ENCODE results near the gene ABCC6.

DNA sequence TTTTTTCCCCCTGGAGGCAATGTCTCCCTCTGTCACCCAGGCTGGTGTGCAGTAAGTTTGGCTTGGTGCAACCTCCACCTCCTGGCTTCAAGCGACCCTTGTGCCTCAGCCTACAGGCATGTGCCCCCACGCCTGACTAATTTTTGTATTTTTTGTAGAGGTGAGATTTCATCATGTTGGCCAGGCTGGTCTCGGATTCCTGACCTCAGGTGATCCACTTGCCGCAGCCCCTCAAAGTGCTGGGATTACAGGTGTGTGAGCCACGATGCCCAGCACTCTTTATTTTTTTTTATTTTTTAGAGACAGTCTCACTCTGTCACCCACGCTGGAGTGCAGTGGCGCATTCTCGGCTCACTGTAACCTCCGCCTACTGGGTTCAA is 113.2 kb downstream of the ABCC6 start:
- TF ChIP-seq, protein P1, sequence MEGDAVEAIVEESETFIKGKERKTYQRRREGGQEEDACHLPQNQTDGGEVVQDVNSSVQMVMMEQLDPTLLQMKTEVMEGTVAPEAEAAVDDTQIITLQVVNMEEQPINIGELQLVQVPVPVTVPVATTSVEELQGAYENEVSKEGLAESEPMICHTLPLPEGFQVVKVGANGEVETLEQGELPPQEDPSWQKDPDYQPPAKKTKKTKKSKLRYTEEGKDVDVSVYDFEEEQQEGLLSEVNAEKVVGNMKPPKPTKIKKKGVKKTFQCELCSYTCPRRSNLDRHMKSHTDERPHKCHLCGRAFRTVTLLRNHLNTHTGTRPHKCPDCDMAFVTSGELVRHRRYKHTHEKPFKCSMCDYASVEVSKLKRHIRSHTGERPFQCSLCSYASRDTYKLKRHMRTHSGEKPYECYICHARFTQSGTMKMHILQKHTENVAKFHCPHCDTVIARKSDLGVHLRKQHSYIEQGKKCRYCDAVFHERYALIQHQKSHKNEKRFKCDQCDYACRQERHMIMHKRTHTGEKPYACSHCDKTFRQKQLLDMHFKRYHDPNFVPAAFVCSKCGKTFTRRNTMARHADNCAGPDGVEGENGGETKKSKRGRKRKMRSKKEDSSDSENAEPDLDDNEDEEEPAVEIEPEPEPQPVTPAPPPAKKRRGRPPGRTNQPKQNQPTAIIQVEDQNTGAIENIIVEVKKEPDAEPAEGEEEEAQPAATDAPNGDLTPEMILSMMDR (IDR thresholded peaks at IDR 0.05; ENCODE audit: insufficient read depth, low read depth, low read length), result no peak
- no peak for TF ChIP-seq EZH2 (IDR thresholded peaks at IDR 0.05; ENCODE audit: insufficient read depth, low read length)

Measured in astrocyte (in vitro differentiated cells and primary cell).